Fibroblast of villous mesenchyme (primary cell): ENCODE data around the gene FAM193A. TPM values are rescaled to one million over a fixed set of nuclear protein-coding genes. Genes with fewer than 3 reads are reported as not detected.

Experiments
- DNase-seq: peaks from one replicate; pipeline ENCODE4 v3.0.0-alpha.2; 2010; ENCODE audit warnings: low read depth
- H3K4me3 ChIP-seq: 2 replicates; pipeline ENCODE4 v1.5.1; 2011; ENCODE audit warnings: low read depth, mild to moderate bottlenecking, low read length
- CTCF ChIP-seq: IDR thresholded peaks from 2 replicates; pipeline ENCODE4 v1.5.1; 2012; ENCODE audit warnings: low read depth, mild to moderate bottlenecking, low read length; ENCODE audit not compliant: insufficient read depth
- total RNA-seq: library from RNA; depleted of rRNA; stranded (reverse); fragments of >200 nt; gene quantifications from 2 replicates; pipeline ENCODE4 v1.2.3, GENCODE V29; 2012

FAM193A gene
- total RNA-seq, 1 donor: 23.7 TPM

GRCh38 chr4:2754848-2755819, 218.7 kb downstream of the FAM193A start:
- no peak for DNase-seq
- peak overlapping the region; percentile 87 for H3K4me3 ChIP-seq
- TF ChIP-seq CTCF: no peak

- peak; percentile 82 for DNase-seq
- peak; percentile 27 for TF ChIP-seq CTCF
- peak within 1 kb of the TSS; percentile 87 for H3K4me3 ChIP-seq
Observed at GRCh38 chr4:2755821-2756690, 219.6 kb downstream of the FAM193A start, which contains the start of gene TNIP2. TNIP2 (minus strand) TSS chr4:2756336; CDS start chr4:2756289, 47 bp downstream.

- no peak for TF ChIP-seq CTCF
- DNase-seq: no peak
- peak overlapping the region; percentile 40 for H3K4me3 ChIP-seq
Observed at GRCh38 chr4:2756691-2757350, 220.4 kb downstream of the FAM193A start.

GRCh38 chr4:2757426-2757825, 221.0 kb downstream of the FAM193A start:
- DNase-seq: no peak
- H3K4me3 ChIP-seq: no peak overlapping the region
- TF ChIP-seq CTCF: no peak

GRCh38 chr4:2761035-2761923, 224.8 kb downstream of the FAM193A start:
- DNase-seq: no peak
- no peak for TF ChIP-seq CTCF
- no peak overlapping the region for H3K4me3 ChIP-seq
